Spleen (tissue), 7 donors: ENCODE results near the gene BEST1.

Source experiments
- POLR2A ChIP-seq, 3 donors: fragments of 450-650 bp; IDR thresholded peaks; one replicate each; pipeline ENCODE4 v1.5.1; 2017; ENCODE audit warnings: antibody characterized with exemption in 3 of 3, mild to moderate bottlenecking in 1 of 3
- TF ChIP-seq, protein P1 (sequence below), 11 experiments: fragments of 200-600 bp in 7 of 11; fragments of 450-650 bp in 4 of 11; sonication (generic) in 4 of 11; IDR thresholded peaks in 8 of 11; conservative IDR thresholded peaks in 3 of 11; 1 replicate in 7 of 11; 2 replicates in 4 of 11; pipeline versions ENCODE4 v1.4.0 to v1.8.0; 2016 to 2021; ENCODE audit warnings: antibody characterized with exemption in 11 of 11, inconsistent platforms in 4 of 11, mild to moderate bottlenecking in 1 of 11
- donor health status: DM: no; HTN: no; CAD: no; lungs with moderate emphysema.
- donor health status: DM: no; HTN: no; CAD: no.
- donor health status: DM: no; HTN: no; CAD: no.

DNA sequence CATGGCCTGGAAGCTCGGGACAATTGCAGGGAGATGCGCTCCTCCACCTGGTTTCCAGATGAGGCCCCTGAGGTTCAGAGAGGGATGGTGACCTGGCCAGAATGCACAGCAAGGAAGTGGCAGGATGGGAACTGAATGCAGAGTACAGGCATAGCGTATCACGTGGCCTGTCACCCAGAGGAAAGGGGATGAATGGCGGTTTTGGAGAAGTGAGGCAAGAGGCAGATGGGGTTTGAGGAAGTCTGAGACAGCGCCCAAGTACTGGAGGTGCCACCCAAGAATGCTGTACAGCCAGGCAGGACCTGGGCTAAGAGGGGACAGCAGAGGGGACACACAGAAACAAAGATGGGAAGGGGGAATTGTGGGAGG is 37.6 kb upstream of the BEST1 start:
- TF ChIP-seq, protein P1, sequence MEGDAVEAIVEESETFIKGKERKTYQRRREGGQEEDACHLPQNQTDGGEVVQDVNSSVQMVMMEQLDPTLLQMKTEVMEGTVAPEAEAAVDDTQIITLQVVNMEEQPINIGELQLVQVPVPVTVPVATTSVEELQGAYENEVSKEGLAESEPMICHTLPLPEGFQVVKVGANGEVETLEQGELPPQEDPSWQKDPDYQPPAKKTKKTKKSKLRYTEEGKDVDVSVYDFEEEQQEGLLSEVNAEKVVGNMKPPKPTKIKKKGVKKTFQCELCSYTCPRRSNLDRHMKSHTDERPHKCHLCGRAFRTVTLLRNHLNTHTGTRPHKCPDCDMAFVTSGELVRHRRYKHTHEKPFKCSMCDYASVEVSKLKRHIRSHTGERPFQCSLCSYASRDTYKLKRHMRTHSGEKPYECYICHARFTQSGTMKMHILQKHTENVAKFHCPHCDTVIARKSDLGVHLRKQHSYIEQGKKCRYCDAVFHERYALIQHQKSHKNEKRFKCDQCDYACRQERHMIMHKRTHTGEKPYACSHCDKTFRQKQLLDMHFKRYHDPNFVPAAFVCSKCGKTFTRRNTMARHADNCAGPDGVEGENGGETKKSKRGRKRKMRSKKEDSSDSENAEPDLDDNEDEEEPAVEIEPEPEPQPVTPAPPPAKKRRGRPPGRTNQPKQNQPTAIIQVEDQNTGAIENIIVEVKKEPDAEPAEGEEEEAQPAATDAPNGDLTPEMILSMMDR (IDR thresholded peaks at IDR 0.05 in 8 of 11, conservative IDR thresholded peaks at IDR 0.05 in 3 of 11): peak in 2 of 11 experiments; percentile 19 to 26
- TF ChIP-seq POLR2A (IDR thresholded peaks at IDR 0.05): no peak
